Measurements from ENCODE around the gene CDYL2.
"Not testable (repeated sequence)": the region's sequence is repeated elsewhere in the genome, so short reads cannot be mapped to it uniquely, and the experiment has no call there.

Gene CDYL2

DNA sequence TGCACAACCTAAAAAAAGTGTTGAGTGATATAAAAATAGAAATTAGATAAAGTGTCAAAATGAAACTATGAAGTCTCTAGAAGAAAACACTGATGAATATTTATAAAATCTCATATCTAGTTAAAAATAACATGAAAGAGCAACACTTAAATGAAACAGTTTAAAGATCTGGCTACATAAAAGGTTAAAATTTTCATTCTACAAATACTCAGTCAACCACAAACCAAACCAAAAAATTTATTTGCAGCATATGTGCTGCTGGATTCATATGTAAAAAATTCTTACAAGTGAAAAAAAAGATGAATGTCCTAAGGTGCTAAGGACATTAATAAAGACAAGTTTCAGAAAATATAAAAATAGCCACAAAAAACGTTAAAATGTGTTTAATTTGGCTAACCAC is 22.6 kb upstream of the CDYL2 start:
- Histone ChIP-seq H3K27ac (no peak overlapping the region), H3K4me3 (no peak overlapping the region)
- DNase-seq (ENCODE audit: low spot score): no peak
- TF ChIP-seq, protein P1, sequence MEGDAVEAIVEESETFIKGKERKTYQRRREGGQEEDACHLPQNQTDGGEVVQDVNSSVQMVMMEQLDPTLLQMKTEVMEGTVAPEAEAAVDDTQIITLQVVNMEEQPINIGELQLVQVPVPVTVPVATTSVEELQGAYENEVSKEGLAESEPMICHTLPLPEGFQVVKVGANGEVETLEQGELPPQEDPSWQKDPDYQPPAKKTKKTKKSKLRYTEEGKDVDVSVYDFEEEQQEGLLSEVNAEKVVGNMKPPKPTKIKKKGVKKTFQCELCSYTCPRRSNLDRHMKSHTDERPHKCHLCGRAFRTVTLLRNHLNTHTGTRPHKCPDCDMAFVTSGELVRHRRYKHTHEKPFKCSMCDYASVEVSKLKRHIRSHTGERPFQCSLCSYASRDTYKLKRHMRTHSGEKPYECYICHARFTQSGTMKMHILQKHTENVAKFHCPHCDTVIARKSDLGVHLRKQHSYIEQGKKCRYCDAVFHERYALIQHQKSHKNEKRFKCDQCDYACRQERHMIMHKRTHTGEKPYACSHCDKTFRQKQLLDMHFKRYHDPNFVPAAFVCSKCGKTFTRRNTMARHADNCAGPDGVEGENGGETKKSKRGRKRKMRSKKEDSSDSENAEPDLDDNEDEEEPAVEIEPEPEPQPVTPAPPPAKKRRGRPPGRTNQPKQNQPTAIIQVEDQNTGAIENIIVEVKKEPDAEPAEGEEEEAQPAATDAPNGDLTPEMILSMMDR (IDR thresholded peaks at IDR 0.05): no peak

DNA sequence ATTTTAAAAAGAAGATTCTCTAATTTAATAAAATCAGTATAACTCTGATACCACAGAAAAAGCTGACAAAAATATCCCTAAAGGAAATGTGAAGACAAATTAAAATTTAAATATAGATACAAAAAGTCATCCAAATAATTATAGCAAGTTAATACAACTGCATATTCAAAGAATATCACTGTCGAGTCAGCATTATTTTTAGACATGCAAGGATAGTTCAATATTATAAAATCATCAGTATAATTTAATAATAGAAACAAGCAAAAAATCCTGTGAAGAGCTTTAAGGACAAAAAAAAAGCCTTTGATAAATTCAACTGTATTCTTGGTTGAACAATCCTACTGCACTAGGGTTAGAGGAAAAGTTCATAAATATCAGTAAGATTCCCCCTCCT is 21.0 kb upstream of the CDYL2 start:
- Histone ChIP-seq H3K27ac (no peak overlapping the region), H3K4me3 (no peak overlapping the region)
- TF ChIP-seq, protein P1 (IDR thresholded peaks at IDR 0.05): no peak
- DNase-seq (ENCODE audit: low spot score): no peak

DNA sequence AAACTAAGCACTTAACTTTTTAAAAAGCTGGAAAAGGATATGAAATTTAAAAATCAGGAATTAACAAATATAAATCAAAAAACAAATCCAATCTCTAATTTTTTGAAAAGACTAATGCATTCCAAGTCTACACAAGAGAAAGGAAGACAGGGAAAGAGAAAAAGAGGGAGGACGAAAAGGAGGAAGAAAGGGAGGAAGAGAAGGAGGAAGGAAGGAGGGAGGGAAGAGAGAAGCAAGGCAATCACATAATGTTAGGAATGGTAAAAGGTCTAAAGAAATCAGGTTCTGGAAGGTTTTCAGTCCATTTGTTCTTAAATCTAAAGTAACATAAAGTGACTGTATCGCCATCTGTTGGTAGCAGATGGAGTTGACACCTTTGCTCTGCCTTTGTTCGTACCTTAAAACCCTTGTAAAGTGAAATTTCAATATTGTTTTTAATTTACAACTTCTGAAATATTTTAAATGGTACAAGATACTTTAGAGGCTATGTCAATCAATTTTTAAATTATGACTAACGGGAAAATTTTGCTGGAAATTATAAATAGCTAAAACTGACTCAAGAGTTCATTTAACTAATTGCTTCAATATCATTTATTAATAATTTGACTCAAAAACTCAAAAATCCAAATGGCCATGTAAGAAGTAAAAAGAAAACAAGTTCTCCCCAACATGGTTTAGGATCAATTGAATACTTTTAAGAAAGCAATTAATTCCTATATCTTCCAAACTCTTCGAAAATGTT is 20.4 kb upstream of the CDYL2 start:
- TF ChIP-seq, protein P1 (IDR thresholded peaks at IDR 0.05): no peak

DNA sequence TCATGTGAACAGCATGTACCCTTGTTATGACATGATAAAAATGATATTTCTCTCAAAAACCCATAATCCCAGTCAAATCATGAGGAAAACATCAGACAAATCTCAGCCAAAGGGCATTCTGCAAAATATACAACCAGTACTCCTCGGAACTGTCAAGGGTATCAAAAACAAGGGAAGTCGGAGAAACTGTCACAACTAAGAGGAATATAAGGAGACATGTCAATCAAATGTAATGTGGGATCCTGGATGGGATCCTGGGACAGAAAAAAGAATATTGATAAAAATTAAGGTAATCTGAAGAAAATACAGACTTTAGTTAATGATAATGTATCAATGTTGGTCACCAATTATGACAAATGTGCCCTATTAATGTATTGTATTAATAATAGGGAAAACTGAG is 15.6 kb upstream of the CDYL2 start:
- no peak for DNase-seq (ENCODE audit: low spot score)
- TF ChIP-seq, protein P1 (IDR thresholded peaks at IDR 0.05): no peak
- H3K27ac ChIP-seq: no peak overlapping the region
- H3K4me3 ChIP-seq: no peak overlapping the region

More for the DNA sequence above, 20.4 kb upstream of the CDYL2 start:
- Histone ChIP-seq H3K27ac (no peak overlapping the region), H3K4me3 (no peak overlapping the region)
- DNase-seq (ENCODE audit: low spot score): no peak

DNA sequence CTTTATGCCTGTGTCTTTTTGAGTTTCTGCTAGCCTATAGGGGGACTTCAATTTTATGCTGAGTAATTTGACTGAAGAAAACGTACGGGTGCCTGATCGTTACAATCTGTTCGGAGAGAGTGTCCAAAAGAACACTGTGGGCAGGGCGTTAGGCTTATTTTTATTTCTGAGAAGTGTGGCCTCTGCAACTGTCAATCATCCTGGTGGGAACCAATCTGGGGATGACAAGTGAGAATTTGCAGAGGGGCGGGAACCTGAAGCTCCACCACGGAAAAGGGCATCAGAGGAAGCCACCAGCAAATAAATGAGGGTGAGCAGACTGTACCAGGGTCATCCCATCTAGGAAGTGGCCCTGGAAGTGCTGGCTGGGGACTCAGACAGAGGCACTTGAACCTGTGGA is 12.0 kb upstream of the CDYL2 start:
- H3K4me3 ChIP-seq: no peak overlapping the region
- no peak for DNase-seq (ENCODE audit: low spot score)
- no peak overlapping the region for H3K27ac ChIP-seq
- TF ChIP-seq, protein P1 (IDR thresholded peaks at IDR 0.05): no peak

DNA sequence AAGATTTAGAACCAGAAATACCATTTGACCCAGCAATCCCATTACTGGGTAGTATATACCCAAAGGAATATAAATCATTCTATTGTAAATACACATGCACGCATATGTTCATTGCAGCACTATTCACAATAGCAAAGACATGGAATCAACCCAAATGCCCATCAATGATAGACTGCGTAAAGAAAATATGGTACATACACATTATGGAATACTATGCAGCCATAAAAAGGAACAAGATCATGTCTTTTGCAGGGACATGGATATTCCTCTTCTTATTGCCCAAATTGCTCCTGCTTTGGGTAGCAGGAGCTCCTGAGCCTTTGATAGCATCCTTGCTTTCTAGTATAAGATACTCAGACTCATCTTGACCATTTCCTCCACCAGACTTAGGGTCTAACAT is 10.9 kb upstream of the CDYL2 start:
- not testable (repeated sequence) for H3K4me3 ChIP-seq; H3K27ac ChIP-seq; DNase-seq (ENCODE audit: low spot score)

DNA sequence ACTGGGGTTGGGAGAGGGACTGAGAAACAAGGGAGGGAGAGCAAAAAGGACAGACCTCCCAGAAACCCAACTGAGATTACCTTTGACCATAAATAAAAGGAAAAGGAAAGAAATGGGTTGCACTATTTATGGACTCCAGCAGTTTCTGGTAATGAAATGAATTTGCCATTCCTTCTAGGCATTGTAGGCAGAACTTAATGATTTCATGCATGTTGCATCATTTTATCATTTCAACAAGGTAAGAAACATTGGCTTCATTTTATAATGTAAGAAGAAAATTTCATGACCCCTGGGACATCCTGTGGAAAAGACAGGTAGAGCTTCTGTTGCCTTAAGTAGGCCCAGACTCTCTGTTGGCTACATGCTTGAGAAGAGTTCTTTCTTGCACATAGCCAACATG is 8.2 kb upstream of the CDYL2 start:
- no peak overlapping the region for H3K4me3 ChIP-seq
- DNase-seq (ENCODE audit: low spot score): no peak
- no peak overlapping the region for H3K27ac ChIP-seq
- TF ChIP-seq, protein P1 (IDR thresholded peaks at IDR 0.05): no peak
